ENCODE data around the gene MYBPC2. TPM values are rescaled to one million over a fixed set of nuclear protein-coding genes. Genes with fewer than 3 reads are reported as not detected.
A peak's percentile ranks its signal among the peaks of the same experiment; 100 is the strongest.

The MYBPC2 gene
- total and polyA plus RNA-seq, 2 donors (not counting 1 experiment from before 2014, with no cell fraction given) = 1.1 to 1.7 TPM

- peak; percentile 69 for DNase-seq
- no peak overlapping the region for H3K9ac ChIP-seq (ENCODE audit: low read length)
- POLR2A ChIA-PET = no interaction called here
These were observed 67.5 kb downstream of the MYBPC2 start for GRCh38 chr19:50500060-50500752.

More at GRCh38 chr19:50500060-50500752, 67.5 kb downstream of the MYBPC2 start:
- WGBS (ENCODE audit: insufficient coverage) = 79% methylated on average over 22 of the region's 27 CpGs
- no peaks in the 10 kb centered on the region for H3K79me2 ChIP-seq (ENCODE audit: control insufficient read depth, insufficient read depth, low read length)
- peak; percentile 49 for ATAC-seq (ENCODE audit: low read depth)
- no peak overlapping the region for H3K4me2 ChIP-seq (replicated peaks; ENCODE audit: low read depth, low read length, poor library complexity, severe bottlenecking)
- Mint-ChIP-seq H3K27me3 (no peaks in the 10 kb centered on the region), H3K9me3 (ENCODE audit: insufficient read depth) (no peaks in the 10 kb centered on the region), H3K4me3 (no peak overlapping the region), H3K27ac (no peak overlapping the region), H3K4me1 (no peaks in the 10 kb centered on the region)
- CTCF ChIA-PET = no interaction called here
- H3K9me3 ChIP-seq (ENCODE audit: control extremely low read depth in 1 of 3, control insufficient read depth in 2 of 3, insufficient read depth in 1 of 3, low read length in 2 of 3) = peaks cover 0 to 3% (median 0%) of the 10 kb centered on the region in 3 donors
- intact Hi-C loops (cut with micrococcal nuclease) = no loop called here
- no peaks in the 10 kb centered on the region for H3K27me3 ChIP-seq (replicated peaks in 1 of 4; ENCODE audit: control extremely low read depth in 1 of 4, control insufficient read depth in 3 of 4, insufficient read depth in 4 of 4, low read length in 3 of 4)
- no peaks in the 10 kb centered on the region for H3K36me3 ChIP-seq (replicated peaks in 1 of 2; ENCODE audit: control extremely low read depth in 1 of 2, control insufficient read depth in 1 of 2, extremely low read depth in 1 of 2, insufficient read depth in 2 of 2, low read length in 1 of 2)
- no peaks in the 10 kb centered on the region for H3K4me1 ChIP-seq (ENCODE audit: control insufficient read depth in 2 of 2, insufficient read depth in 2 of 2, low read length in 2 of 2)
- TF ChIP-seq CTCF (IDR thresholded peaks at IDR 0.05) (peak; percentile 15), EZH2 (IDR thresholded peaks at IDR 0.05; ENCODE audit: borderline replicate concordance, insufficient read depth, low read depth, low read length, poor library complexity, severe bottlenecking) (no peak)
- H3K27ac ChIP-seq (ENCODE audit: low read length in 2 of 2) = no peak overlapping the region
- H3K4me3 ChIP-seq (ENCODE audit: control extremely low read depth in 1 of 5, extremely low read depth in 1 of 5, insufficient read depth in 1 of 5, low read depth in 2 of 5, low read length in 4 of 5) = no peak overlapping the region
- H4K20me1 ChIP-seq (ENCODE audit: control insufficient read depth, insufficient read depth, low read length, poor library complexity, severe bottlenecking) = no peaks in the 10 kb centered on the region
- H2AFZ ChIP-seq (ENCODE audit: insufficient read depth, low read depth, low read length, poor library complexity, severe bottlenecking) = no peak overlapping the region

Measured in B cell (primary cell).